Measurements from ENCODE around the gene SPTBN4.

Gene SPTBN4

GRCh38 chr19:40529093-40529954, 62.5 kb downstream of the SPTBN4 start:
- peak; percentile 98 for TF ChIP-seq CTCF (IDR thresholded peaks at IDR 0.05)
- no peak for TF ChIP-seq ZFX (IDR thresholded peaks at IDR 0.05; ENCODE audit: borderline replicate concordance)

DNA sequence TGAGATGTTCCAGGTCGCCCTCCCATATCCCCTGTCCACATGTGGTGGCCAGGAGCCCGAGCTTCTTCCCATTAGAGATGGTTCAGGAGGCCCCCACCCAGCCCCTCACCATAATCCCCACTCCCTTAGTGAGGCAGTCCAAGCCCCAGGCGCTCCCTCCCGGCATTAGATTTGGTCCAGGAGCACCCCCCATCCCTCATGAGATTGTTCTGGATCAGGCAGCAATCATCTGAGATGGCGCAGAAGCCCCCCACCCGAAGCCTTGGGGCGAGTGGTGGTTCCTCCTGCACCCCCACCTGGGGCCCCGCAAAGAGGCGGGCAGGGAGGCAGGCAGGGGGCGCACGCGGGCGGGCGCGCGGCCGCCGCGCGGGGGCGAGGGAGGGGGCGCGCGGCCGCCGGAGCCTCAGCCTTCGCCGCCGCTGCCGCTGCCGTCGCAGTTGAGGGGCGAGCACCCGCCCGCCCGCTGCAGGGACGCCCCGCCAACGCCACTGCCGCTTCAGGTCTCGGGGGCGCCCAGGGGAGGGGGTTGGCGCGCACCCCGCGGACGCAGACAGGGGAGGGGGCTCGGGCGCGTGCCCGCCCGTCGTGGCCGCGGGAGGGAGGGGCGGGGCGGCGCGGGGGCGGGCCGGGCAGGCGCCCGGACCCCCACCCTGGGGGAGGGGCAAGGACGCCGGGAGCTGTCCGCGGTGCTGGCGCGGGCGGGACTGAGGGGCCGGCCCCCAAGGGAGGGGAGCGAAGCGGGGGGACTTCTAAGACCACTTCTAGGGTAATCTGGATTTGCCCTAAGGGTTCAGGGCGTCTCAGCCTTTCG, 63.5 kb downstream of the SPTBN4 start:
- TF ChIP-seq CTCF (IDR thresholded peaks at IDR 0.05) (peak; percentile 79), ZFX (IDR thresholded peaks at IDR 0.05; ENCODE audit: borderline replicate concordance) (no peak)
- peak overlapping the region; percentile 87 for H3K27ac ChIP-seq

More at GRCh38 chr19:40529093-40529954, 62.5 kb downstream of the SPTBN4 start:
- H3K27ac ChIP-seq = peak overlapping the region; percentile 87

DNA sequence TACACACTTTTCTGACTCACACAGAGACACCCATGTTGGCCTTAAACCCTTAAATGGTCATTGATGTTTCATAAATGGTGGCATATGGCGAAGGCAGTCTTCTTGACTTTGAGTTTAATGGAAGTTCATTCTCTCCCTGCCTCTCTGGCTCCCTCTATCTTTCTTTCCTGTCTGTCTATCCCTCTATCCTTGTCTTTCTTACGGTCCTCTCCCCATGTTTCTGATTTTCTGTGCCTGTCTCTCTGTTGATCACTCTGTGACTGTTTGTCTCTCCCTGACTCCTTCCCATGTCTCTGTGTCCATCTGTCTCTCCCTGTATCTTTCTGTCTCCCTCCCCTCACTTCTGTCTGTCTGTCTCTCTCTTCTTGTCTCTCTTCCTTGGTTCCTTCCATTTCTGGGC, 66.7 kb downstream of the SPTBN4 start:
- H3K27ac ChIP-seq = no peak overlapping the region
- TF ChIP-seq ZFX (IDR thresholded peaks at IDR 0.05; ENCODE audit: borderline replicate concordance) = no peak
- peak; percentile 2; the same call in 1 of the 2 replicates for TF ChIP-seq CTCF (IDR thresholded peaks at IDR 0.05)

GRCh38 chr19:40534148-40534547, 67.3 kb downstream of the SPTBN4 start:
- no peak overlapping the region for H3K27ac ChIP-seq
- TF ChIP-seq CTCF (IDR thresholded peaks at IDR 0.05) (no peak), ZFX (IDR thresholded peaks at IDR 0.05; ENCODE audit: borderline replicate concordance) (no peak)

GRCh38 chr19:40539070-40539469, 72.3 kb downstream of the SPTBN4 start:
- no peak for TF ChIP-seq ZFX (IDR thresholded peaks at IDR 0.05; ENCODE audit: borderline replicate concordance)
- no peak for TF ChIP-seq CTCF (IDR thresholded peaks at IDR 0.05)
- no peak overlapping the region for H3K27ac ChIP-seq

GRCh38 chr19:40542202-40542859, 75.5 kb downstream of the SPTBN4 start:
- no peak for TF ChIP-seq CTCF (IDR thresholded peaks at IDR 0.05)
- no peak for TF ChIP-seq ZFX (IDR thresholded peaks at IDR 0.05; ENCODE audit: borderline replicate concordance)
- no peak overlapping the region for H3K27ac ChIP-seq
